Gastrocnemius medialis (tissue), 4 donors: ENCODE results near the gene CLEC18B.

Experiments
- CTCF ChIP-seq, 5 experiments: fragments of 450-650 bp in 3 of 5; fragments of 200-600 bp in 2 of 5; sonication (generic) in 2 of 5; IDR thresholded peaks in 4 of 5; conservative IDR thresholded peaks in 1 of 5; 1 replicate in 4 of 5; 2 replicates in 1 of 5; pipeline ENCODE4 v1.5.1; 2016 to 2019; ENCODE audit warnings: antibody characterized with exemption in 5 of 5, mild to moderate bottlenecking in 3 of 5, moderate library complexity in 3 of 5
- POLR2A ChIP-seq, 2 donors: fragments of 450-650 bp; IDR thresholded peaks; one replicate each; pipeline ENCODE4 v1.6.1; 2017; ENCODE audit warnings: antibody characterized with exemption in 2 of 2, mild to moderate bottlenecking in 2 of 2, moderate library complexity in 2 of 2

- TF ChIP-seq CTCF (IDR thresholded peaks at IDR 0.05 in 4 of 5, conservative IDR thresholded peaks at IDR 0.05 in 1 of 5) (no peak), POLR2A (IDR thresholded peaks at IDR 0.05) (no peak)
Measured at GRCh38 chr16:74438492-74438979, 17.3 kb upstream of the CLEC18B start.
